Measurements from ENCODE around the gene STX3. TPM values are rescaled to one million over a fixed set of nuclear protein-coding genes. Genes with fewer than 3 reads are reported as not detected.
"Not testable (repeated sequence)": the region's sequence is repeated elsewhere in the genome, so short reads cannot be mapped to it uniquely, and the experiment has no call there.

The STX3 gene
- total and polyA plus RNA-seq, 8 donors = 12.1 to 21.5 (median 15.3) TPM

- Histone ChIP-seq H3K27me3 (no peaks in the 10 kb centered on the region), H3K9me3 (no peaks in the 10 kb centered on the region), H3K4me3 (no peak overlapping the region), H3K4me1 (peaks cover 0 to 23% (median 0%) of the 10 kb centered on the region in 3 donors), H3K27ac (peak overlapping the region in 3 of 4 donors; percentile 19 to 73 (median 65)), H3K36me3 (no peaks in the 10 kb centered on the region)
- intact Hi-C loops (cut with DNase I) = no loop called here
- ATAC-seq (peak; percentile 84 to 91 (median 87)), DNase-seq (peak in 2 of 6 donors; percentile 21 to 24), FAIRE-seq (no peak)
- no peak for TF ChIP-seq CTCF (IDR thresholded peaks at IDR 0.05)
- WGBS, 2 donors = 19 to 37% methylated on average over 2 of the region's 2 CpGs
Observed at GRCh38 chr11:59849129-59849528, 94.0 kb downstream of the STX3 start.

DNA sequence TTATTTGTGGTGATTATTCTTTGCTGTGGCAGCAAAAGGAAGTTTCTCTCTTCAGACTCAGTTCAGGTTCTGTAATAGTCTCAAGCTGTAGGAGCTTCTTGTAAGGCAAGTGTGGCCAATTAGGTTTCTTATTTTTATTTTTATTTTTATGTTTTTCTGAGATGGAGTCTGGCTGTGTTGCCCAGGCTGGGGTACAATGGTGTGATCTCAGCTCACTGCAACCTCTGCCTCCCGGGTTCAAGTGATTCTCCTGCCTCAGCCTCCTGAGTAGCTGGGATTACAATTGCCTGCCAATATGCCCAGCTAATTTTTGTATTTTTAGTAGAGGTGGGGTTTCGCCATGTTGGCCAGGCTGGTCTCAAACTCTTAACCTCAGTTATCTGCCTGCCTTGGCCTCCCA lies 94.4 kb downstream of the STX3 start:
- DNase-seq; H3K36me3 ChIP-seq; H3K9me3 ChIP-seq; H3K27me3 ChIP-seq; ATAC-seq; FAIRE-seq; intact Hi-C loops (cut with DNase I); H3K4me3 ChIP-seq: not testable (repeated sequence)
- peak overlapping the region in 3 of 4 donors; percentile 48 to 73 (median 65) for H3K27ac ChIP-seq
- peaks cover 0 to 23% (median 0%) of the 10 kb centered on the region in 3 donors for H3K4me1 ChIP-seq
- 83 to 89% methylated on average over 2 of the region's 2 CpGs for WGBS, 2 donors

- H3K4me3 ChIP-seq; ATAC-seq; intact Hi-C loops (cut with DNase I); H3K9me3 ChIP-seq; FAIRE-seq; H3K27ac ChIP-seq; H3K36me3 ChIP-seq; H3K27me3 ChIP-seq; DNase-seq: not testable (repeated sequence)
- peaks cover 0 to 13% (median 4%) of the 10 kb centered on the region in 3 donors for H3K4me1 ChIP-seq
- 85 to 87% methylated on average over 5 of the region's 5 CpGs for WGBS, 2 donors
Observed at GRCh38 chr11:59851416-59851815, 96.2 kb downstream of the STX3 start.

GRCh38 chr11:59854871-59855270 lies 99.7 kb downstream of the STX3 start:
- no peak overlapping the region for H3K4me3 ChIP-seq
- DNase-seq (no peak), FAIRE-seq (no peak), ATAC-seq (peak in 1 of 4 donors; percentile 37)
- H3K9me3 ChIP-seq = no peaks in the 10 kb centered on the region
- peaks cover 0 to 9% (median 4%) of the 10 kb centered on the region in 3 donors for H3K4me1 ChIP-seq
- no peaks in the 10 kb centered on the region for H3K36me3 ChIP-seq
- no peaks in the 10 kb centered on the region for H3K27me3 ChIP-seq
- 6 to 19% methylated on average over 2 of the region's 2 CpGs for WGBS, 2 donors
- intact Hi-C loops (cut with DNase I) = no loop called here
- TF ChIP-seq CTCF (IDR thresholded peaks at IDR 0.05) = no peak
- H3K27ac ChIP-seq = no peak overlapping the region

Other genes with a start within 250 kb of the STX3 start
- gene OR4D9, start 243.8 kb upstream of the STX3 start, total RNA-seq = not detected
- gene OR4D9, start 243.8 kb upstream of the STX3 start, polyA plus RNA-seq = not detected
- gene OSBP, start 139.6 kb upstream of the STX3 start, total RNA-seq = 10 to 100 TPM; 32.8 to 39.7 (median 35.8) TPM
- 10 to 100 TPM; 12.4 to 23.5 TPM for gene OSBP, start 139.6 kb upstream of the STX3 start, polyA plus RNA-seq
- 10 to 100 TPM in 2 of 6 donors, 1 to 10 TPM in 4; 6.5 to 12.9 (median 8.1) TPM for gene PATL1, start 86.3 kb upstream of the STX3 start, total RNA-seq
- gene PATL1, start 86.3 kb upstream of the STX3 start, polyA plus RNA-seq = 1 to 10 TPM; 4.5 to 6.8 TPM
- not detected for gene OR10V1, start 41.5 kb upstream of the STX3 start, total RNA-seq
- gene OR10V1, start 41.5 kb upstream of the STX3 start, polyA plus RNA-seq = not detected
- 10 to 100 TPM; 17.0 to 23.4 (median 19.6) TPM for gene MRPL16, start 55.4 kb downstream of the STX3 start, total RNA-seq
- 10 to 100 TPM; 30.3 to 36.6 TPM for gene MRPL16, start 55.4 kb downstream of the STX3 start, polyA plus RNA-seq
- 1 to 10 TPM in 1 of 6 donors, under 1 TPM in 2, not detected in 3; 0.55 to 2.1 (median 0.61) TPM for gene CBLIF, start 90.1 kb downstream of the STX3 start, total RNA-seq
- under 1 TPM in 1 of 2 donors, not detected in 1; 0.05 TPM for gene CBLIF, start 90.1 kb downstream of the STX3 start, polyA plus RNA-seq
- gene TCN1, start 111.1 kb downstream of the STX3 start, total RNA-seq = 10 to 100 TPM in 3 of 6 donors, 1 to 10 TPM in 3; 3.1 to 52.2 (median 9.6) TPM
- gene TCN1, start 111.1 kb downstream of the STX3 start, polyA plus RNA-seq = under 1 TPM; 0.11 to 0.80 TPM
- gene OOSP3, start 123.4 kb downstream of the STX3 start, total RNA-seq = not detected
- not detected for gene OOSP3, start 123.4 kb downstream of the STX3 start, polyA plus RNA-seq
- not detected for gene OOSP1, start 183.1 kb downstream of the STX3 start, total RNA-seq
- not detected for gene OOSP1, start 183.1 kb downstream of the STX3 start, polyA plus RNA-seq
- not detected for gene OOSP4A, start 208.7 kb downstream of the STX3 start, total RNA-seq
- gene OOSP4A, start 208.7 kb downstream of the STX3 start, polyA plus RNA-seq = not detected